Gastroesophageal sphincter (tissue), 4 donors: ENCODE data around the gene ANK3. TPM values are rescaled to one million over a fixed set of nuclear protein-coding genes. Genes with fewer than 3 reads are reported as not detected.

Experiments used
- ATAC-seq: fragments of 150-250 bp; one replicate; pipeline ENCODE4 v1.9.1; 2016; ENCODE audit warnings: mild to moderate bottlenecking, moderate library complexity
- H3K27ac ChIP-seq, 4 donors: fragments of 200-600 bp; sonication (generic) in 3 of 4; 1 replicate in 3 of 4; 2 replicates in 1 of 4; pipeline ENCODE4 v1.5.1; 2016 to 2019
- H3K27me3 ChIP-seq: fragments of 200-600 bp; sonication (generic); one replicate; pipeline ENCODE4 v1.5.1; 2019
- H3K36me3 ChIP-seq, 2 donors: fragments of 200-600 bp; sonication (generic); one replicate each; pipeline ENCODE4 v1.5.1; 2019; ENCODE audit warnings: control low read depth in 1 of 2
- H3K4me1 ChIP-seq, 3 donors: fragments of 200-600 bp; sonication (generic); 1 replicate in 2 of 3; 2 replicates in 1 of 3; pipeline ENCODE4 v1.5.1; 2016 to 2019; ENCODE audit warnings: control low read depth in 2 of 3
- H3K4me3 ChIP-seq, 2 donors: fragments of 200-600 bp; sonication (generic); one replicate each; pipeline ENCODE4 v1.5.1; 2019; ENCODE audit warnings: mild to moderate bottlenecking in 1 of 2, moderate library complexity in 1 of 2
- H3K9me3 ChIP-seq, 3 donors: fragments of 200-600 bp; sonication (generic); one replicate each; pipeline ENCODE4 v1.5.1; 2017 to 2019; ENCODE audit warnings: control low read depth in 2 of 3
- EP300 ChIP-seq: sonication (generic); formaldehyde crosslinking; IDR thresholded peaks from one replicate; pipeline ENCODE4 v1.6.1; 2017; ENCODE audit warnings: antibody characterized with exemption, mild to moderate bottlenecking
- POLR2A ChIP-seq, 2 donors: fragments of 450-650 bp; IDR thresholded peaks; one replicate each; pipeline ENCODE4 v1.6.1; 2017; ENCODE audit warnings: antibody characterized with exemption in 2 of 2, mild to moderate bottlenecking in 2 of 2, moderate library complexity in 1 of 2
- POLR2AphosphoS5 ChIP-seq: sonication (generic); formaldehyde crosslinking; IDR thresholded peaks from one replicate; pipeline ENCODE4 v1.6.1; 2017; ENCODE audit warnings: antibody characterized with exemption
- WGBS, 2 donors: methylation state at CpG; one replicate each; pipeline ENCODE4 v1.1.5; 2018; ENCODE audit warnings: low coverage in 1 of 2; 5-methylcytosine and 5-hydroxymethylcytosine counted together
- total RNA-seq, 4 donors: library from RNA; depleted of rRNA; stranded (reverse); fragments of >200 nt; gene quantifications; one replicate each; pipeline ENCODE4 v1.1.0, GENCODE V29; 2016
- TF ChIP-seq, protein P1 (sequence below), 4 experiments: fragments of 200-600 bp in 2 of 4; fragments of 450-650 bp in 2 of 4; sonication (generic) in 1 of 4; IDR thresholded peaks; one replicate each; pipeline ENCODE4 v1.5.1; 2017 to 2019; ENCODE audit warnings: antibody characterized with exemption in 4 of 4, mild to moderate bottlenecking in 2 of 4, moderate library complexity in 2 of 4

The ANK3 gene
- total RNA-seq, 4 donors from 2014 or later, result 21.1 to 61.5 (median 38.9) TPM

GRCh38 chr10:60147576-60148265, 242.0 kb downstream of the ANK3 start:
- no peaks in the 10 kb centered on the region for H3K36me3 ChIP-seq
- TF ChIP-seq POLR2A (IDR thresholded peaks at IDR 0.05), result no peak
- TF ChIP-seq, protein P1, sequence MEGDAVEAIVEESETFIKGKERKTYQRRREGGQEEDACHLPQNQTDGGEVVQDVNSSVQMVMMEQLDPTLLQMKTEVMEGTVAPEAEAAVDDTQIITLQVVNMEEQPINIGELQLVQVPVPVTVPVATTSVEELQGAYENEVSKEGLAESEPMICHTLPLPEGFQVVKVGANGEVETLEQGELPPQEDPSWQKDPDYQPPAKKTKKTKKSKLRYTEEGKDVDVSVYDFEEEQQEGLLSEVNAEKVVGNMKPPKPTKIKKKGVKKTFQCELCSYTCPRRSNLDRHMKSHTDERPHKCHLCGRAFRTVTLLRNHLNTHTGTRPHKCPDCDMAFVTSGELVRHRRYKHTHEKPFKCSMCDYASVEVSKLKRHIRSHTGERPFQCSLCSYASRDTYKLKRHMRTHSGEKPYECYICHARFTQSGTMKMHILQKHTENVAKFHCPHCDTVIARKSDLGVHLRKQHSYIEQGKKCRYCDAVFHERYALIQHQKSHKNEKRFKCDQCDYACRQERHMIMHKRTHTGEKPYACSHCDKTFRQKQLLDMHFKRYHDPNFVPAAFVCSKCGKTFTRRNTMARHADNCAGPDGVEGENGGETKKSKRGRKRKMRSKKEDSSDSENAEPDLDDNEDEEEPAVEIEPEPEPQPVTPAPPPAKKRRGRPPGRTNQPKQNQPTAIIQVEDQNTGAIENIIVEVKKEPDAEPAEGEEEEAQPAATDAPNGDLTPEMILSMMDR (IDR thresholded peaks at IDR 0.05), result no peak
- TF ChIP-seq EP300, result no peak
- no peak for TF ChIP-seq POLR2AphosphoS5
- H3K27ac ChIP-seq, result no peak overlapping the region
- 90 to 94% methylated on average over 2 to 3 of the region's 3 CpGs for WGBS, 2 donors
- no peaks in the 10 kb centered on the region for H3K27me3 ChIP-seq
- H3K4me1 ChIP-seq, result peaks cover 0 to 24% (median 3%) of the 10 kb centered on the region in 3 donors
- no peak overlapping the region for H3K4me3 ChIP-seq
- ATAC-seq, result no peak
- H3K9me3 ChIP-seq, result no peaks in the 10 kb centered on the region

DNA sequence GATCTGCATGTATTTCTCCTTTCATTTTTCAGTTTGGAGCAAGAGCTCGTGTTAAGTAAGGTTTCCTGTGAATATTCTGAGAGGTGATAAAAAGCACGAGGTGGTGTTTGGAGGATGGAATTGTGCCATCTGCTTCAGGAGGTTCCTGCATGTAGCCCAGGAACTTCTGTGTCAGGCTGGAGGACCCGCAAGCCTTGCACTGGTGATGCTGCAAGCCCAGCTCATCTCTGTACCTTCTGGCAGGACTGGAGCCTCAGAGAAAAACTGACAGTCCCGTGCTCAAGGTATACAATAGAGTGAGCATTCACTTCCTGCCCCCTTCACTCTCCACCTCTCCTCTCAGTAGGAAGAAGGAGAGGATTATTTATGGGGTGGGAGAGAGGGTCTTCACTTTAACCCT, 242.7 kb downstream of the ANK3 start:
- H3K9me3 ChIP-seq, result no peaks in the 10 kb centered on the region
- no peaks in the 10 kb centered on the region for H3K36me3 ChIP-seq
- TF ChIP-seq POLR2A (IDR thresholded peaks at IDR 0.05), result no peak
- no peak for TF ChIP-seq POLR2AphosphoS5
- TF ChIP-seq, protein P1 (IDR thresholded peaks at IDR 0.05), result no peak
- no peak for TF ChIP-seq EP300
- H3K4me1 ChIP-seq, result peaks cover 0 to 24% (median 3%) of the 10 kb centered on the region in 3 donors
- no peak for ATAC-seq
- peak overlapping the region in 1 of 4 donors; percentile 14 for H3K27ac ChIP-seq
- 50 to 51% methylated on average over 2 to 3 of the region's 4 CpGs for WGBS, 2 donors
- H3K27me3 ChIP-seq, result no peaks in the 10 kb centered on the region
- no peak overlapping the region for H3K4me3 ChIP-seq

GRCh38 chr10:60144099-60144498, 245.6 kb downstream of the ANK3 start:
- H3K4me3 ChIP-seq, result no peak overlapping the region
- no peak overlapping the region for H3K27ac ChIP-seq
- H3K27me3 ChIP-seq, result no peaks in the 10 kb centered on the region
- no peaks in the 10 kb centered on the region for H3K36me3 ChIP-seq
- WGBS, 2 donors, result 94 to 100% methylated on average over 2 to 3 of the region's 3 CpGs
- TF ChIP-seq POLR2A (IDR thresholded peaks at IDR 0.05) (no peak), POLR2AphosphoS5 (no peak), EP300 (no peak)
- TF ChIP-seq, protein P1 (IDR thresholded peaks at IDR 0.05), result no peak
- H3K4me1 ChIP-seq, result peaks cover 0 to 29% (median 3%) of the 10 kb centered on the region in 3 donors
- no peaks in the 10 kb centered on the region for H3K9me3 ChIP-seq
- no peak for ATAC-seq

GRCh38 chr10:60142736-60143135, 246.9 kb downstream of the ANK3 start:
- Histone ChIP-seq H3K4me1 (peaks cover 0 to 19% (median 0%) of the 10 kb centered on the region in 3 donors), H3K36me3 (no peaks in the 10 kb centered on the region), H3K9me3 (no peaks in the 10 kb centered on the region), H3K27ac (no peak overlapping the region), H3K4me3 (no peak overlapping the region), H3K27me3 (no peaks in the 10 kb centered on the region)
- WGBS, 2 donors, result 88% methylated on average over 1 of the region's 1 CpG; no CpG with 5 or more reads in 1 of the 2 donors
- TF ChIP-seq POLR2AphosphoS5, result no peak
- no peak for TF ChIP-seq POLR2A (IDR thresholded peaks at IDR 0.05)
- ATAC-seq, result no peak

DNA sequence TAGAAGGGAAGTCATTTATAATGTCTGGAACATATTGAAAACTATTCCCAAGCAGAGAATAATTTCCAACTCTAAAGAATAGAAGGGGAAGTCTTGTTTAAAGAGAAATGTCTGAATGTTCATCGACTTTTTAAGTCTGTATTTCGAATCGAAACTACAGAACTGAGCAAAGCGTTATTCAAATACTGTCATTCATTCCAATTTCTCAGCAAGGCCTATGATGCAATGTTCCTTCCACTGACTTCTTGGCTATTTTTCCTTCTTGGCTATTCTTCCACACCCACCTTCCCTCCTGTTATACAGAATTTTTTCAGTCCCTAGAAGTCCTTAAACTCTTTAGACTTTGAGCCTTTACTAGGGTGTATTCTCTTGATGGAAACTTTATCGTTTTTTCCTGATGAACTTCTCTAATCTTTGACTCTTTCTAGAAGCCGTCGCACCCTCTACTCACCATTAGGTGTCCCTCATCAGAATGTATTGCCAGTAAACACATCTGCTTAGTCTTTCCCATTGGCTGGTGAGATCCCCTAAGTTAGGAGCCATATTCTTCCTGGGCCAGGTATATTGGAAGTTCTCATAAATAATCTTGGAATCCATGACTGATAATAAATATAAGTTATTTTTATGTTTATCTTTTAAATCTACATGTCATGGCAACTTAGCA, 247.6 kb downstream of the ANK3 start:
- ATAC-seq, result no peak
- 93 to 96% methylated on average over 7 of the region's 7 CpGs for WGBS, 2 donors
- Histone ChIP-seq H3K27ac (no peak overlapping the region), H3K9me3 (no peaks in the 10 kb centered on the region), H3K4me1 (peaks cover 0 to 11% (median 0%) of the 10 kb centered on the region in 3 donors), H3K4me3 (no peak overlapping the region), H3K27me3 (no peaks in the 10 kb centered on the region), H3K36me3 (no peaks in the 10 kb centered on the region)
- TF ChIP-seq EP300 (no peak), POLR2A (IDR thresholded peaks at IDR 0.05) (no peak), POLR2AphosphoS5 (no peak)
- TF ChIP-seq, protein P1 (IDR thresholded peaks at IDR 0.05), result no peak
